Skeletal muscle satellite cell (primary cell): ENCODE results near the gene ARL14EPL. TPM values are rescaled to one million over a fixed set of nuclear protein-coding genes. Genes with fewer than 3 reads are reported as not detected.

Experiments used
- H3K27me3 ChIP-seq: 2 replicates; pipeline ENCODE4 v1.7.0; 2013; ENCODE audit warnings: low read length; ENCODE audit not compliant: control insufficient read depth, insufficient read depth
- H3K36me3 ChIP-seq: 2 replicates; pipeline ENCODE4 v1.7.0; 2013; ENCODE audit warnings: mild to moderate bottlenecking, control low read depth, low read length; ENCODE audit not compliant: insufficient read depth
- H3K4me1 ChIP-seq: 2 replicates; pipeline ENCODE4 v1.7.0; 2013; ENCODE audit warnings: low read length; ENCODE audit not compliant: control insufficient read depth, insufficient read depth
- H3K4me2 ChIP-seq: 2 replicates; pipeline ENCODE4 v1.7.0; 2013; ENCODE audit warnings: mild to moderate bottlenecking, low read length
- H3K4me3 ChIP-seq: 2 replicates; pipeline ENCODE4 v1.7.0; 2013; ENCODE audit warnings: low read length
- H3K9ac ChIP-seq: 2 replicates; pipeline ENCODE4 v1.7.0; 2013; ENCODE audit warnings: mild to moderate bottlenecking, low read depth, low read length, moderate library complexity
- H3K9me3 ChIP-seq: replicated peaks from 2 replicates; pipeline ENCODE4 v1.7.0; 2013; ENCODE audit warnings: mild to moderate bottlenecking, control low read depth, low read length
- total RNA-seq: library from RNA; depleted of rRNA; stranded (reverse); fragments of >200 nt; gene quantifications from 2 replicates; pipeline ENCODE4 v1.2.3, GENCODE V29; 2012; rRNA removed

The ARL14EPL gene
- not detected in 2 replicates for total RNA-seq

DNA sequence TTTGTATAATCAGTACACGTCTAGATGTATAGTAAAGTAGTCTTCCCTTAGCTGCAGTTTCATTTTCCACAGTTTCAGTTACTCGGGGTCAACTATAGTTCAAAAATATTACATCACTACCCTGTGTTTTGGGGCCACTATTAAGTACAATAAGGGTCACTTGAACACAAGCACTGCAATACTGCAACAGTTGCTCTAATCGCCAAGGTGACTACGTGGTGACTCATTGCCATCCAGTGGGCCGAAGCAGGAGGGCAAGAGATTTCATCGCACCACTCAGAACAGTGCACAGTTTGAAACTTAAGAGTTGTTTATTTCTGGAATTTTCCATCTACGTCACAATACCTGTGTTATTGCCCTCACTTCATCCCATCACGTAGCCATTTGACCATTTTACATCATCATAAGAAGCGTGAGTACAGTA, at the start of gene ARL14EPL:
Gene ARL14EPL, plus strand, starts transcription at position 379 of the 424 bp plus-strand sequence. CDS start 18,994 bp downstream, outside the sequence.
- Histone ChIP-seq H3K4me1 (peaks cover 11% of the 10 kb centered on the region), H3K27me3 (no peaks in the 10 kb centered on the region), H3K36me3 (no peaks in the 10 kb centered on the region), H3K9me3 (no peaks in the 10 kb centered on the region), H3K9ac (no peak within 1 kb of the TSS), H3K4me3 (no peak within 1 kb of the TSS), H3K4me2 (peak within 1 kb of the TSS; percentile 67)

DNA sequence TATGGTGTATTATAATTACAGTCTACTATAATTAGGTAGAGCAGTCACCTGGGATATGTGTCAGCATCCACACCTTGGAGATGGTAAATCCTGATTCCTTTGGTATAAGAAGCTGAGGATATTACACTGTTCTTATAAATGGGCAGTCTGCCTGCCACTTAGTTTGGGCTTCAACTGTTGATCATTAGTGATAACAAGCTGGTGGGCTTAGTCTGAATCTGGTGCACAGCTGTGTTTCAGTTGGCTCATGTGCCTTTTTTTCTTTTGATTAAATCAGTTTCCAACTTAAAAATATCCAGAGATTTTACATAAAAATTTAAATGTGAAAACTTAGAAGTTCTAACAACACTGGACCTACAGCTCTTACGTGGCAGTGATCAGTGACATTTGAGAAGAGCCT, 48.8 kb upstream of the ARL14EPL start:
- H3K36me3 ChIP-seq = no peaks in the 10 kb centered on the region

DNA sequence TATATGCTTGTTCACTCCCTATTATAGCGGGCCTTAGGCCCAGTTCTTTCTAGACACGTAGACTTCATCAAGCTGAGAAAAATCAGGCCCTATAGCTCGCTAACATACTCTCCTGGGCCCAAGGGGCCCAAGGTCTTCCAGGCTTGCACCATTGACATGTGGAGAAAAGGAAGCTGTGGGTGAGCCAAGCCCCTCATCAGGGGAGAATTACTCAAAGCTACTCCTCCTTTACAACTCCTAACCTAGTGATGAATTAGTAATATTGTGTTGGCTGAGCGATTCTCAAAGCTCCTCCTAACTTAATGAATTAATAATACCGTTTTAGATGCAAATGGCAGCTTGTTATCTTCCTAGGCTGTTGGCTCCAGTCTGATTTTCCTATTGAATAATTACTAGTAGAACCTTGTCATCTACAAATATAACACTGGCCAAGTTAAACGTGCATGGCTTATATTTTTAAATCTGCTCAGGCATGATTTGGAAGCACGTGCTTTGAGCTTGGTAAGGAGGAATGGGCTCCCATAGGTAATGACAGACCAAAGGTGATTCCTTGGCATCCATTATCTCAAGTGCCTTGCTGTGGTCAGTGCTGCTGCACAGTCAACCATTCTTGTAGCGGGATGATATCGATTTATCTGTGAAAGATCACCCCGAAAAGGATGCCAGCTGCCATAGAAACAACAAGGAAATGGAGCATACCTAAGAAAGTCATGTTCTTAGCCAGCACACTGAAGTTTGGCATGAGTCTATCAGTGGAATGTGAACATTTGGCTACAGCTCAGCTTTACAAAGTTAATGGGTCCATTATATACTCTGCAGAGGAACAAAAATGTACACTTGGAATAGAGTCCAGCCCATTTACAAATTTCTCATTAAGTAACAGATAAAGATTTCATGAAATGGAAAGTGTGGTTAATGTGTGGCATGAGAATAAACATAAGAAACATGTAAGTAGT, 46.2 kb upstream of the ARL14EPL start:
- Histone ChIP-seq H3K9me3 (no peaks in the 10 kb centered on the region), H3K27me3 (no peaks in the 10 kb centered on the region), H3K4me3 (no peak overlapping the region), H3K4me2 (no peak overlapping the region), H3K4me1 (no peaks in the 10 kb centered on the region), H3K9ac (no peak overlapping the region), H3K36me3 (no peaks in the 10 kb centered on the region)

More for the DNA sequence above, 48.8 kb upstream of the ARL14EPL start:
- no peak overlapping the region for H3K9ac ChIP-seq
- H3K27me3 ChIP-seq = no peaks in the 10 kb centered on the region
- no peak overlapping the region for H3K4me3 ChIP-seq
- H3K4me2 ChIP-seq = no peak overlapping the region
- H3K9me3 ChIP-seq = no peaks in the 10 kb centered on the region
- peaks cover 11% of the 10 kb centered on the region for H3K4me1 ChIP-seq

DNA sequence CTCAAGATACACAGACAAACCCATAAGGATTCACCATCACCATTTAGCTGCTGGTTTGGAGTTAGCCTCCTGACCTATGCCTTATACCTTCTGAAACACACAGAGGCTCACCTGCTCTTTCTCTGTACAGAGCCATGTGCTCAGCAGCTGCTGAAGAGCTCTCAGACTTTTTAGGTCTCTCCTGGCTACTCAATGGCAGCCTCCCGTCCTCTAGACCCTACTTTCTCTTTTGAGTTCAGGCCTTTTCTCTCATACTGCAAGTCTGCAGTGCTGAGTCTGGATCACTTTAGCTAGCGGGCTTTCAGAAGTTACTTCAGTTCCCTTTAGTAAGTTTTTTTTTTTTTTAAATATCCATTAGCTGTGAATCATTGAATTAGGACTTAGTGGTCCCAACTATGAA, 44.3 kb upstream of the ARL14EPL start:
- Histone ChIP-seq H3K9me3 (no peaks in the 10 kb centered on the region), H3K4me1 (no peaks in the 10 kb centered on the region), H3K4me2 (no peak overlapping the region), H3K4me3 (no peak overlapping the region), H3K36me3 (no peaks in the 10 kb centered on the region), H3K9ac (no peak overlapping the region), H3K27me3 (no peaks in the 10 kb centered on the region)

DNA sequence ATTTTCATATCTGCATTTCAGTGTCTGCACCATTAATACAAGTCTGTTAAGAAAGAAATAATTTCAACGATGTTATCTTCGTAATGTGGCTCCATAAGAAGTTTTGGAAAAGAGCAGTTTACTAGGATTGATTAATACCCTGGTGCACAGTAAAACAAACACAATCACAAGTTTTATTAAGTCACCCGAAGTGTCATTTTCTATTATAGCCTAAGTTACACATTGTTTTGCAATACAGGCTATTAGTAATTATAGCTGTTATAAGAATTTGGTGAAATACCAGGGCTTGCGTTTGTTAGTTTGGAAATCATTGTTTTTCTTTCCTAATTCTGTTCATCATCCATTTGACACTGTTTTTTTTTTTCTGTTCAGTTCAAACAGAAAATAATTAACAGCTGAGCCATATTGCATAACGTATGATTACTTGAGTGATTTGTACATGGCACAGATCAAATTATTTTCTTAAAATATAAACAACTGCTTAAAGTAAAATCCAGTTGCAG, 39.4 kb upstream of the ARL14EPL start:
- no peak overlapping the region for H3K4me2 ChIP-seq
- no peaks in the 10 kb centered on the region for H3K9me3 ChIP-seq
- H3K4me1 ChIP-seq = no peaks in the 10 kb centered on the region
- H3K36me3 ChIP-seq = no peaks in the 10 kb centered on the region
- no peaks in the 10 kb centered on the region for H3K27me3 ChIP-seq
- H3K4me3 ChIP-seq = no peak overlapping the region
- no peak overlapping the region for H3K9ac ChIP-seq

DNA sequence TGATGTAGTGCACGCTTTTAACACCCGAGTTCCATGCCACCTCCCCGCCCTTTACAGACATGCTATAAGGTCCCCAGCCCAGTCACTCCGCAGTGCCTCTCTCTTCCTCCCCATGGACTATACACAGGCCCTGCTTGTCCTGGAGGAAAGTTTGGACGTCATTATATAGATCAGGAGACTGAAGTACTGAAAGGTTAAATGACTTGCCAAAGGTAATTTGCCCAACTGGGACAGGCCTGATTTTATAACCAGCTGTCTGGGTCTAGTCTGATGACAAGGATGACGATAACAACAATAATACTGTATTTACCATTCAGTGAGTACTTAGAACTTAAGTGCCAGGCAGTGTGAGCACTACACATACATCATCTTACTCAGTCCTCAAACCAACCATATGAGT, 36.9 kb upstream of the ARL14EPL start:
- no peaks in the 10 kb centered on the region for H3K4me1 ChIP-seq
- H3K4me2 ChIP-seq = no peak overlapping the region
- no peaks in the 10 kb centered on the region for H3K9me3 ChIP-seq
- H3K36me3 ChIP-seq = no peaks in the 10 kb centered on the region
- no peak overlapping the region for H3K4me3 ChIP-seq
- no peak overlapping the region for H3K9ac ChIP-seq
- H3K27me3 ChIP-seq = no peaks in the 10 kb centered on the region

DNA sequence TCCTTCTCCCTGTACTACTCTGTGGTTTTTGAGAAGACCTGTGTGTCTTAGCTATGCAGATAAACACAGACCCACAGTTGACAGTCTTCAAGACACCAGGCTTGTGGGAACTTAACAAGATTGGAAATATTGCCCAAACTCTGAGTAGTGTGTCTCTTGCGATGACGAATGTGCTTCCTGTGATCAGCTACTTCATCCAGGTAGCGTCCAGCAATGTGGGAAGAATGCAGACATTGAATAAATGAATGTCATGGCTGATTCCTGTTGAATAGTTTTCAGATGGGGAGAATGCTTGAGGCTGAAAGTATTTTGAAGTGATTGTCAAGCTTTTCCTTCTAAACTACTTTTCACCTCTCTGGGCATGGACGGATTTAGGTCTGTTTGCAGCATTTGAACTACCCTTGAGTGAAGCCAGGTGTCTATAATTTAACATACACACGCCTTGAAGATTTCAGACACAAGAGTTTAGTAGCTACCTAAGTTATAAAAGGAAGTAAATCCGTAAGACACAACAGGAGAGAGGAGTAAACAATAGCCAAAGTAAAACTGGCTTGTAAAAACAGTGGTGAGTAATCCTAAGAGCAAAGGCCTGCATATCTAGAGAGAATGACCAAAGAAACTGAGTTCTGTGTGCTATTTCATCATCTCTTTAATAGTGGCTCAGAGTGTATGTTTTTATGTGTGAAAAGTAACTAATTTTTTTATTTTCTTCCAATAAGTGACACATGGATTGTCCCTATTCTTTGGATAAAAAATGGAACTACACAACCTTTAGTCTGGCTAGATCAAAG, 30.0 kb upstream of the ARL14EPL start:
- no peaks in the 10 kb centered on the region for H3K9me3 ChIP-seq
- no peaks in the 10 kb centered on the region for H3K4me1 ChIP-seq
- no peaks in the 10 kb centered on the region for H3K27me3 ChIP-seq
- no peaks in the 10 kb centered on the region for H3K36me3 ChIP-seq
- H3K9ac ChIP-seq = no peak overlapping the region
- H3K4me2 ChIP-seq = no peak overlapping the region
- H3K4me3 ChIP-seq = no peak overlapping the region

DNA sequence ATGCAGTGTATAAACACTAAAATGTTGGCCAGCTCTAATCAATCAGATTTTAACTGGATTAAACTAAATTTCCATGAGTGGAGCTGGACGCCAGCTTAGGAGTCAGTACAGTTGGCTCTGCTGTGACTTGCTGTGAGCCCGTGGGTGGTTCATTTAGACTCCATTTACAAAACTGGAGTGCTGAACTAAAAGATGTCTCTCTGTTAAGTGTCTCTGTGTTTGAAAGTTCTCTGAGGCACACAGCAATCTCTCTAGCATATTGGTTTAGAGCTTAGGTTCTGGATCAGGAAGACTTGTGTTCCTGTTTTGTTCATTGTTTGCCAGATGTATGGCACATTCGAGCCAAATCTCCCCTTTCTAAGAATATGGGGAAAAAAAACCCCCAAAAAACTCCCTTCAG, 28.0 kb upstream of the ARL14EPL start:
- H3K27me3 ChIP-seq = no peaks in the 10 kb centered on the region
- H3K9ac ChIP-seq = no peak overlapping the region
- H3K9me3 ChIP-seq = no peaks in the 10 kb centered on the region
- H3K4me1 ChIP-seq = no peaks in the 10 kb centered on the region
- no peaks in the 10 kb centered on the region for H3K36me3 ChIP-seq
- no peak overlapping the region for H3K4me3 ChIP-seq
- H3K4me2 ChIP-seq = no peak overlapping the region

DNA sequence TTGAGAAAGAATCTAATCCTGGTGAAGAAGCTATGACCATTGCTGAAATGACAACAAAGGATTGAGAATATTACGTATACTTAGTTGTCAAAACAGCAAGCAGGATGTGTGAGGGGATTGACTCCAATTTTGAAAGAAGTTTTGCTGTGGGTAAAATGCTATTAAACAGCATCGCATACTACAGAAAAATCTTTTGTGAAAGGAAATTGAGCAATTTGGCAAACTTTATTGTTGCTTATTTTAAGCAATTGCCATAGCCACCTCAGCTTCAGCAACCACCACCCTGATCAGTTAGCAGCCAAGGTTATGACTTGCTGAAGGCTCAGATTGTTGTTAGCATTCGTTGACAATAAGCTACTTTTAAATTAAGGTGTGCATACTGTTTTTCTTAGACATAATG, 22.5 kb upstream of the ARL14EPL start:
- no peaks in the 10 kb centered on the region for H3K4me1 ChIP-seq
- no peaks in the 10 kb centered on the region for H3K36me3 ChIP-seq
- H3K4me3 ChIP-seq = no peak overlapping the region
- H3K4me2 ChIP-seq = no peak overlapping the region
- no peaks in the 10 kb centered on the region for H3K27me3 ChIP-seq
- no peaks in the 10 kb centered on the region for H3K9me3 ChIP-seq
- H3K9ac ChIP-seq = no peak overlapping the region

DNA sequence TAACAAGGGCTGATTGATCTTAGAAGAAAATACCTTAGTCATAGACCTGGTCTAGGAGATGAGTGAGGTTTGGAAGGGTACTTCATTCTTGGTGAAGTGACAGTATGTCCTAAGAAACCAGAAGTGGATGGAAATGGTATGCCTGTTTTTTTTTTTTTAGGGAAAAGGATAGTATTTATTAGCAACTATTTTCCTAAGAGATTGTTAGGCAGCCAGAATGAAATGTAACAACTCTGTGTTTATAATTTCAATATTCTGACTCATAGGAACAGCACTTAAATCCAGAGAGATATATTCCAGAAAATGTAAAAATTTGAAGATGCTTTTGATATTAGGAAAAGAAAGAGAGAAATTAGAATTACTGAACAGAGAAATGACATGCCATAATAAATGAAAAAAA, 21.2 kb upstream of the ARL14EPL start:
- Histone ChIP-seq H3K4me3 (no peak overlapping the region), H3K27me3 (no peaks in the 10 kb centered on the region), H3K4me2 (no peak overlapping the region), H3K9me3 (no peaks in the 10 kb centered on the region), H3K4me1 (no peaks in the 10 kb centered on the region), H3K9ac (no peak overlapping the region), H3K36me3 (no peaks in the 10 kb centered on the region)

DNA sequence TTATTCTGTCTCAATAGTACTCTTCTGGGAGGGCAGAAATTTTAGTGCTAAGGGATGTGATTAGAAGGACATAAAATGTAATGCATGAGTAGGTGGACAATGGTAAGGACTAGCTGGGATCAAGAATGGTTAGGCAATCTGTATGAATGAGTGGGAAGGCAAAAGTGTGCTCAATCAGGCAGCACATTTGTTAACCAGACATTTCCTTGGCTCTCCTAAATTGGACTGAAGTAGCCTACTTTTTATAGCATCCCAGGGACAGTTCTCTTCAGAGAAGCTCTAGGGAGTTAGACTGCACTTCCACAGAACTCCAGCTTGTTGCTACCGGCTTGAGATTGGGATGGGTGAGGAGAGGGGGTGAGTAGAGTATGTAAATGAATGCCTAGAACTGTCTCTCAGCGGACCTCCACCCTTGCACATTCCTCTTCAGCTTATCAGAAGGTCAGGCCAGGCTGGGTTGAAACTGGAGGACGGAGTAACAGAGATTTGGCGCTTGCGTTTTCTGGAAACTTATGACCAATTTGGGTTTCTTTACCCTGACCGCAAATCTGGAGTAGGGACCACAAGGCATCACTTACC, 19.0 kb upstream of the ARL14EPL start:
- Histone ChIP-seq H3K4me2 (no peak overlapping the region), H3K36me3 (no peaks in the 10 kb centered on the region), H3K4me1 (no peaks in the 10 kb centered on the region), H3K27me3 (no peaks in the 10 kb centered on the region), H3K9me3 (no peaks in the 10 kb centered on the region), H3K9ac (no peak overlapping the region), H3K4me3 (no peak overlapping the region)
